GM19023 (cell line): ENCODE results near the gene CHST8.
"Not testable (repeated sequence)": the region's sequence is repeated elsewhere in the genome, so short reads cannot be mapped to it uniquely, and the experiment has no call there.

Experiments
- ATAC-seq: cut with Tn5 transposase; IDR thresholded peaks from one replicate; pipeline ENCODE4 v1.9.1; 2021; ENCODE audit warnings: mild to moderate bottlenecking, moderate library complexity; ENCODE audit not compliant: unreplicated experiment

CHST8 gene

GRCh38 chr19:33616857-33617256, 4.9 kb upstream of the CHST8 start:
- no peak for ATAC-seq

GRCh38 chr19:33618363-33618762, 3.4 kb upstream of the CHST8 start:
- not testable (repeated sequence) for ATAC-seq

- no peak for ATAC-seq
Measured at GRCh38 chr19:33618884-33619283, 2.9 kb upstream of the CHST8 start.

GRCh38 chr19:33620611-33621010, 1.1 kb upstream of the CHST8 start:
- ATAC-seq = no peak

GRCh38 chr19:33621065-33621785, 528 bp upstream of the CHST8 start:
- ATAC-seq = no peak

GRCh38 chr19:33622505-33622808, 704 bp downstream of the CHST8 start:
- ATAC-seq = no peak

- ATAC-seq = no peak
Measured at GRCh38 chr19:33622809-33623511, 1.2 kb downstream of the CHST8 start.

- no peak for ATAC-seq
Measured at GRCh38 chr19:33624586-33624985, 2.8 kb downstream of the CHST8 start.

GRCh38 chr19:33627526-33627925, 5.8 kb downstream of the CHST8 start:
- no peak for ATAC-seq

GRCh38 chr19:33627962-33628839, 6.4 kb downstream of the CHST8 start:
- no peak for ATAC-seq

- ATAC-seq = no peak
Measured at GRCh38 chr19:33628921-33629825, 7.4 kb downstream of the CHST8 start.

GRCh38 chr19:33629826-33630375, 8.1 kb downstream of the CHST8 start:
- ATAC-seq = no peak

- ATAC-seq = no peak
Measured at GRCh38 chr19:33630880-33631608, 9.3 kb downstream of the CHST8 start.

- ATAC-seq = no peak
Measured at GRCh38 chr19:33631609-33631973, 9.8 kb downstream of the CHST8 start.

- ATAC-seq = no peak
Measured at GRCh38 chr19:33634361-33635091, 12.8 kb downstream of the CHST8 start.

GRCh38 chr19:33638167-33639034, 16.6 kb downstream of the CHST8 start:
- ATAC-seq = no peak

- ATAC-seq = no peak
Measured at GRCh38 chr19:33639035-33639681, 17.4 kb downstream of the CHST8 start.

- no peak for ATAC-seq
Measured at GRCh38 chr19:33640773-33641172, 19.0 kb downstream of the CHST8 start.
